ENCODE results near the gene UBE2D2.
A peak's percentile ranks its signal among the peaks of the same experiment; 100 is the strongest.

Gene UBE2D2

DNA sequence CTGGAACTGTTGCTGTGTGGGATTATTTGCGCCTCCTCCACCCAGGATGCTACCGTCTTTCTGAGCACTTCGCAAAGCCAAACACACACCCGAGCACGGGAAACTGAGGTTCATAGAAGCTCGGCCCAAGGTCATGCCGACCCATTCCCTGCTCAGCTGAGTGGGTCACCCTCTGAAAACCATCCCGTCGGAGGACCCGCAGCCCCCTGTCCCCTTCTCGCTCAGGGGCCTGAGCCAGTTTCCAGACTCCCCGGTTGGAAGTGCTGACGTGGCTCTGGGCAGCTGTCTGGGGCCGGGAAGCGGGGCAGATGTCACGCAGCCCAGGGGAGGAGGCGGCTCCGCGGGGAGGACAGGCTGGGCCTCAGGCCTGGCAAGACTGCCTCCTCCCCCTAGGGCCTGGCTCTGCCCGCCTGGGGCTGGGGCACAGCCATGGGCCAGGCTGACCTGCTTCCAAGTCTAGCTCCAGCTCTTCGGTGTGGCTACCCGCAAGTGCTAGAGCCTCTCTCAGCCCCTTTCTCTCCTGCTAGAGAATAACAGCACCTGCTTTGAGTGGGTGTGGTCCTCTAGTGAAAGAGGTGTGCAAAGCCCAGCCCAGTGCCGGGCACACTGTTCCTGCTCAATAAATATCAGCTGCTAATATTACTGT is 77.1 kb downstream of the UBE2D2 start:
- H3K4me3 ChIP-seq (ENCODE audit: low read depth, low read length) = peak overlapping the region; percentile 47
- no peak for DNase-seq (ENCODE audit: low read depth)

DNA sequence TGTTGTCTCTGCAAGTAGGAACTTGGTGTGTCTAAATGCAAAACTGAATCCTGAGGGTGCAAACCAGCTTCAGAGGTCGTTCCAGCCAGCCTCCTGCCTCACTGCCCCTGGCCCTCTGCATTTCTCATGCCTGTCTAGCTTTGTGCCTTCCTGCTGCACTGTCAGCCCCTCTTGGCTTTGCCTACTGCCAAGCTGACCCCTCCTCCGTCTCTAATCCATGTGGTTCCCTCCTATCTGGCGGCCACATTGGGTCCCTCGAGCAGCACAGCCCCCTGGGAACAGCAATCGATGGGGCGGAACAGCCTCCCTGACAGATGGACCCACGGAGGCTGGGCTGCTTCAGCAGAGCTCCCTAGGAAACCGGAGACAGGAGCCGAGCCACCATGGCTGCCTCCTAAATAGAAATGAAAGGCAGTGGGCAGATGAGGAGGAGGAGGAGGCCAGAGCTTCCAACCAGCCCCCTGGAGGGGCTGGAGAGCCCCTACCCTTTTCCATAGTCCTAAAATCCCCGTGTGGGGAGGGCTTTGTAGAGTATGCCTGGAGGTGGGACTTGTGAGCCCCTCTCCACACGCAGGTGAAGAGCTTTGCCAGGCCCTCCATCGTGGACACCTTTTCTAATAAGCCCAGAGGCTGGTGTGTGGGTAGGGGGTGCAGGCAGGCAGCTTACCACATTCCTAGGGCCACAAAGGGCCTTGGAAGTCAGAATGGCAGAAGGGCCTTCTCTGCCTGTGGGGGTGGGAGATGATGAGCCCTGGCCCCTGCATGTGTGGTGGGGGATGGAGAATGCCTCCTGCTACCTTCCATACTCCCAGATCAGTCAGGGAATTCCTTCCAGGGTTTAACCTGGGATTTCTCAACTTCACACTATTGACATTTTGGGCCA is 77.8 kb downstream of the UBE2D2 start:
- no peak overlapping the region for H3K4me3 ChIP-seq (ENCODE audit: low read depth, low read length)
- TF ChIP-seq, protein P1, sequence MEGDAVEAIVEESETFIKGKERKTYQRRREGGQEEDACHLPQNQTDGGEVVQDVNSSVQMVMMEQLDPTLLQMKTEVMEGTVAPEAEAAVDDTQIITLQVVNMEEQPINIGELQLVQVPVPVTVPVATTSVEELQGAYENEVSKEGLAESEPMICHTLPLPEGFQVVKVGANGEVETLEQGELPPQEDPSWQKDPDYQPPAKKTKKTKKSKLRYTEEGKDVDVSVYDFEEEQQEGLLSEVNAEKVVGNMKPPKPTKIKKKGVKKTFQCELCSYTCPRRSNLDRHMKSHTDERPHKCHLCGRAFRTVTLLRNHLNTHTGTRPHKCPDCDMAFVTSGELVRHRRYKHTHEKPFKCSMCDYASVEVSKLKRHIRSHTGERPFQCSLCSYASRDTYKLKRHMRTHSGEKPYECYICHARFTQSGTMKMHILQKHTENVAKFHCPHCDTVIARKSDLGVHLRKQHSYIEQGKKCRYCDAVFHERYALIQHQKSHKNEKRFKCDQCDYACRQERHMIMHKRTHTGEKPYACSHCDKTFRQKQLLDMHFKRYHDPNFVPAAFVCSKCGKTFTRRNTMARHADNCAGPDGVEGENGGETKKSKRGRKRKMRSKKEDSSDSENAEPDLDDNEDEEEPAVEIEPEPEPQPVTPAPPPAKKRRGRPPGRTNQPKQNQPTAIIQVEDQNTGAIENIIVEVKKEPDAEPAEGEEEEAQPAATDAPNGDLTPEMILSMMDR (IDR thresholded peaks at IDR 0.05; ENCODE audit: low read depth, low read length, missing control alignments) = no peak
- DNase-seq (ENCODE audit: low read depth) = no peak

More for the DNA sequence above, 77.1 kb downstream of the UBE2D2 start:
- TF ChIP-seq, protein P1 (IDR thresholded peaks at IDR 0.05; ENCODE audit: low read depth, low read length, missing control alignments) = no peak

DNA sequence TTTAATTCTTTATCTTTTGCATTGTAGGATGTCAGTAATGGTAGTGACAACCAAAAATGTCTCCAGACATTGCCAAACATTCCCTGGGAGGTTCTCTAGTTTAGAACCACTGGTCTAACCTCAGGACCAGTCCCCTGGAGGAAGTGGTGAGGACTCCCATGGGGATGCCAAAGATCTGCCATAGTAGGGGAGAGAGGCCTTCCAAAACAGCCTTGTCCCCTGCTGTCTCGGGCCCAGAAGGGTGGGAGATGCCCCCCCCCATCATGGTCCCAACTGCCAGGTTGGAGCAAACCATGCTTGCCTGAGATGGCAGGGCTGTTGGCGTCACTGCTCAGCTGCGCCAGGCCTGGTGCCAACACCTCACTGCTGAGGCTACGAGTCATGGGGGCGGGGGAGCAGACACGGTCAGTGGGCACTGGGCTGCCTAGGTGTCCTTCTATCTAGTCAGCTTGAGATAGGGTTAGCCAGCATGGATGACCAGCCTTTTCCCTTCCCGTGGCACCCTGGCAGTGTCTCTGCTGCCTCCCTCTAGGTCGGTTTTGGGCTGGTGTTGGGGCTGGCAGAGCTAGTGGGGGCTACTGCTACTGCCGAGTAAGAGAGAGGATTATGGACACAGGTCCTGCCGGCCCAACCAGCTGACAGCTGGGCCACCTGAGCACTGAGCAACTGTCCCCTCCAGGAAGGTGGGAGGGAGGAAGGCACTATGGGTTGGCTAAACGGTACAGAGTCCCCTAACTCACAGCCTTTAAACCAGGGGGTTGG is 78.7 kb downstream of the UBE2D2 start:
- no peak for DNase-seq (ENCODE audit: low read depth)
- H3K4me3 ChIP-seq (ENCODE audit: low read depth, low read length) = no peak overlapping the region

DNA sequence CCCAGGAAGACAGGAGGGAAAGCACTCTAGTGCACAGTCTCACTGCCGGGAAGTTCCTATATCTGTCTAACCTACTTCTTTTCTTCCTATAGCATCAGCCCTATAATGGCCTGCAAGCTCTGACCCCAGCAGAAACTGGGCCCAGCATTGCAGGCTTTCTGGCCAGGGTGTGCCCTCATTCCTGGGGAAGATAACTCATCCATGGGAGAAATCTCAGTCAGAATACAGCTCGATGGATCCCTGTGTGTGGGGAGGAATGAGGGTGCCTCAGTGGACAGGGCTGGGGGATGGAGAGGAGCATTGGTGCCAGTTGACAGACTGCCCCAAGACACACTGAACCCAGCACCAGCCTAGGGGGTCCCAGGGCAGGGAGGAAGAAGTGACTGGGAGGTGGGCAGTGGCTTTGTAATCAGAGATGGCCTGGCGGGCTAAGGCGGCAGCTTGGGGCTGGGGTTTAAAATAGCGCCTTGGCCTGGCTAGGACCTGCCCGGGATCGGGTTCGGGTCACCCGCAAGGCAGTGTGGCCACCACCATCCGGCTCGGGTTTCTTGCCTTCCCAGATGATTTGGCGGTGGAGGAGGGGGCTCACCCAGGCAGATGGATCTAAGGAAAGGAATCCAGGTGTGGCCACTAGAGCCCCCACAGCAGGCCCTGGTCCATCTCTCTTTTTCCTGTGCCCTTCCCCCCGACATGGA is 79.4 kb downstream of the UBE2D2 start:
- TF ChIP-seq, protein P1 (IDR thresholded peaks at IDR 0.05; ENCODE audit: low read depth, low read length, missing control alignments) = no peak
- no peak for DNase-seq (ENCODE audit: low read depth)
- no peak overlapping the region for H3K4me3 ChIP-seq (ENCODE audit: low read depth, low read length)

More for the DNA sequence above, 78.7 kb downstream of the UBE2D2 start:
- TF ChIP-seq, protein P1 (IDR thresholded peaks at IDR 0.05; ENCODE audit: low read depth, low read length, missing control alignments) = no peak

DNA sequence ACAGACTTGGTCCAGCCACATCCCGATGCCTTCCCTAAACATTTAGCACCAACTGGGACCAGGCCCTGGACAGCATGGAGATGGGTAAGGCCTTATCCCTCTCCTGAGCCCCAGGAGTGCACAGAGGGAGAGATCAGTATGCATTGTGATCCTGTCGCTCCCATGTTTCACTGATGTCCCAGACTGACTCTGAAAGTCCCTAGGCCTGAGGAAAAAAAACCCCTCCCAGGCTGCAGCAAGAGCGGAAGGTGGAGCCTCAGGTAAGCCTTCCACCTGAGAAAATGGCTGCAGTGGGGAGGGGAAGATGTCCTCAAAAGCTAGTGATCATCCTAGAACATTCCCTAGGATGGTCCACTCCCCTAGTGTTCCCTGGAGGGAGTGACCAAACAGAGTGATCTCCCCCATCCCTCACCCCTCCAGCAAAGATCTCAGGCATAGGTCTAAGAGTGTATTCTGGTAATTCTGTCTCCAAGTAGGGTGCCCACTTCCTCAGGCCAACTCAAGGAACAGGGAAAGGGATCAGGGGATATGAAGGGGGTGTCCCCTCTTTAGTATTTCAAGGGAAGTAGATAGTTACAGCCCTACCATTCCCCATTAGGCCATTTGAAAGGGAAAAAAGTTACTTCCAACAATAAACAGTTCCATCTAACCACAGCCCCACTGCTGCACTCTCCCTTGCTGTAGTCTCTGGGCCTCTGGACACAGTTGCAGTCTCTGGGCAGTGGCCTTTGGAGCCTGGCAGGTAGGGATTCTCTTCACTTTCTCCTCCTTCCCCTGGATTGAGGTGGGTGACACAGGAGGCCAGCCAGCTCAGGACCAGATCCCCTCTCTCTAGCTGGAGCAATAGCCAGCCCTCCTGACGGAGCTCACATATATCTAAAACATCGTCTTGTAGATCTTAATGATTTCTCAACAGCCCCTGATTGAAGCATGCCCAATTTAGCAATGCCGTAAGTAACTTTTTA is 80.3 kb downstream of the UBE2D2 start:
- no peak for DNase-seq (ENCODE audit: low read depth)
- TF ChIP-seq, protein P1 (IDR thresholded peaks at IDR 0.05; ENCODE audit: low read depth, low read length, missing control alignments) = no peak
- no peak overlapping the region for H3K4me3 ChIP-seq (ENCODE audit: low read depth, low read length)

Measured in GM12864 (cell line).